ENCODE measurements around the gene SPRTN. TPM values are rescaled to one million over a fixed set of nuclear protein-coding genes. Genes with fewer than 3 reads are reported as not detected.

The SPRTN gene
- total RNA-seq, 4 donors from 2014 or later: 12.1 to 33.4 (median 16.7) TPM

DNA sequence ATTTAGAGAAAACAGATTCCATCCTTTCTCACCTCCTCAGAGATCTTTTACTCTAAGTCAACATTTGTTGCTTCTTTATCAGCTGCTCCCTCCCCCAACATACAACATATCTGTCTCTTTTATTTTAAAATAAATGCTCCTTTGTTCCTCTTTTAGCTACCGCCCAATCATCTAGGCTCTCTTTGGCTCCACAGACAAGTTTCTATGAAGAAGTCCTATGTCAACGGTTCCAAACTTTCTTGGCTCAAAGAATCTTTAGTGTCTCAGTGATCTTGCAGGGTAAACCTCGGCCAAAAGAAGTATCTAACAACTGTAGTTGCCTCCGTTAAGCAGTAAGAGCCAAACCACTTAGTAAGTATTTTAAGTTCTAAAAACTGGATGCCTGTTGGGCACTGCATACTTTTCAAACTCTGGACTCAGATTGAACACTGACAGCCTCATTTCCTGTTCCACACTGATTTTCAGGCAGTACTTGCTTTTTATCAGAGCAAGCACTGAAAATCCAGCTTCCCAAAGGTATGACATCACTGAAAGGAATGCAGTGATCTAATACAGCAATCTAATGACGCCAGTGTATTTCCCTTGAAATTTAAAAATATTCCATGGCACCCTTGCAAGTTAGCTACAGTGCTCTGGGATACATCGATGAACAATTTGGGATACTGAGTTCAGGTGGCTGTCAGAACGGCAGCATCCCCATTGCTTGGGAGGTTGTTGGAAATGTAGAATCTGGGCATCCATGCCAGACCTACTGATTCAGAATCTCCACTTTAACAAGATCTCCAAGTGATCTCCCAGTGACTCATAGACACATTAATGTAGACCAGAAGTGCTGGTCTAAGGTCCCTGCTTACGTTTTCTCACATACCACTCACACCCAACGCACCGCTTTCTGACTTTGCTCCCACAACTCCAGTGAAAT lies 57.2 kb downstream of the SPRTN start:
- no peaks in the 10 kb centered on the region for H3K9me3 ChIP-seq
- DNase-seq (ENCODE audit: low spot score in 2 of 2): no peak
- H3K4me1 ChIP-seq: peaks cover 0 to 68% (median 25%) of the 10 kb centered on the region in 4 donors
- WGBS, 2 donors: 17 to 18% methylated on average over 10 of the region's 10 CpGs
- H3K36me3 ChIP-seq: no peaks in the 10 kb centered on the region
- peak overlapping the region in 2 of 4 donors; percentile 57 to 75 for H3K27ac ChIP-seq
- H3K27me3 ChIP-seq: no peaks in the 10 kb centered on the region
- no peak for TF ChIP-seq POLR2A (IDR thresholded peaks at IDR 0.05)
- TF ChIP-seq EP300 (IDR thresholded peaks at IDR 0.05): peak in 1 of 2 donors; percentile 63
- H3K4me3 ChIP-seq: no peak overlapping the region

DNA sequence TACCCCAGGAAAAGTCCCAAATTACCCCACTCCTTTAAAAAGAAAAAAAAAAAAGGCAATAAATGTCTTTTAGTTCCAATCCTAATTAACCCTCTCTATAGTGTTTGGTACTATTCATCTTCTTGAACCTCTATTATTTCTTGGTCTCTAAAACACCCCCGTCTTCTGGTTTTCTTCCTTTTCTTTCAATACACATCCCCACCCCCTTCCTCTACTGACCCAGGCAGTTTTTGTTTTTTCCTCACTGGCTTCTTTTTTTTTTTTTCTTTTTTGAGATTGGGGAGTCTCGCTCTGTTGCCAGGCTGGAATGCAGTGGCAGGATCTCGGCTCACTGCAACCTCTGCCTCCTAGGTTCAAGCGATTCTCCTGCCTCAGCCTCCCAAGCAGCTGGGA lies 57.9 kb downstream of the SPRTN start:
- peak overlapping the region in 2 of 4 donors; percentile 57 to 75 for H3K27ac ChIP-seq
- no peak for TF ChIP-seq POLR2A (IDR thresholded peaks at IDR 0.05)
- no peak for TF ChIP-seq EP300 (IDR thresholded peaks at IDR 0.05)
- TF ChIP-seq, protein P1, sequence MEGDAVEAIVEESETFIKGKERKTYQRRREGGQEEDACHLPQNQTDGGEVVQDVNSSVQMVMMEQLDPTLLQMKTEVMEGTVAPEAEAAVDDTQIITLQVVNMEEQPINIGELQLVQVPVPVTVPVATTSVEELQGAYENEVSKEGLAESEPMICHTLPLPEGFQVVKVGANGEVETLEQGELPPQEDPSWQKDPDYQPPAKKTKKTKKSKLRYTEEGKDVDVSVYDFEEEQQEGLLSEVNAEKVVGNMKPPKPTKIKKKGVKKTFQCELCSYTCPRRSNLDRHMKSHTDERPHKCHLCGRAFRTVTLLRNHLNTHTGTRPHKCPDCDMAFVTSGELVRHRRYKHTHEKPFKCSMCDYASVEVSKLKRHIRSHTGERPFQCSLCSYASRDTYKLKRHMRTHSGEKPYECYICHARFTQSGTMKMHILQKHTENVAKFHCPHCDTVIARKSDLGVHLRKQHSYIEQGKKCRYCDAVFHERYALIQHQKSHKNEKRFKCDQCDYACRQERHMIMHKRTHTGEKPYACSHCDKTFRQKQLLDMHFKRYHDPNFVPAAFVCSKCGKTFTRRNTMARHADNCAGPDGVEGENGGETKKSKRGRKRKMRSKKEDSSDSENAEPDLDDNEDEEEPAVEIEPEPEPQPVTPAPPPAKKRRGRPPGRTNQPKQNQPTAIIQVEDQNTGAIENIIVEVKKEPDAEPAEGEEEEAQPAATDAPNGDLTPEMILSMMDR (IDR thresholded peaks at IDR 0.05): no peak
- no peak overlapping the region for H3K4me3 ChIP-seq
- no peaks in the 10 kb centered on the region for H3K36me3 ChIP-seq
- WGBS, 2 donors: 54 to 71% methylated on average over 4 of the region's 4 CpGs
- no peaks in the 10 kb centered on the region for H3K27me3 ChIP-seq
- no peak for DNase-seq (ENCODE audit: low spot score in 2 of 2)
- H3K9me3 ChIP-seq: no peaks in the 10 kb centered on the region
- H3K4me1 ChIP-seq: peaks cover 0 to 75% (median 25%) of the 10 kb centered on the region in 4 donors

DNA sequence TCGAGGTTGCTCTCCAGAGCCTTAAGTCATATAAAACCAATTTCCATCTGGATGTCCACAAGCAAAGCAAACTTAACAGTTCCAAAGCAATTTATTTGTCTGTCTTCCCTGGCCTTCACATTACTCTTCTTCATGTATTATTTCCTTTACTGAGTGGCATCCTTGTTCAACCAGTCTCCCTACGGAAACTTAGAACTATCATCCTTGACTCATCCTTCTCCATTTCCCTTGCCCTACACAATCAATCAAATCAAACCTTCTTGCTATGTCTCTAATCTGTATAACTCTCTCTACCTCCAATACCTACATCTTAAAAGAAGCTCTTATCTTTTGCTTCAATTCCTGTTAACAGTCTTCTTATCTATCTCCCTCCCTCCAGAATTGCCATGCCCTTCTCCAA lies 58.5 kb downstream of the SPRTN start:
- peaks cover 0 to 82% (median 25%) of the 10 kb centered on the region in 4 donors for H3K4me1 ChIP-seq
- TF ChIP-seq, protein P1 (IDR thresholded peaks at IDR 0.05): no peak
- no peak for TF ChIP-seq POLR2A (IDR thresholded peaks at IDR 0.05)
- no peak for TF ChIP-seq EP300 (IDR thresholded peaks at IDR 0.05)
- H3K4me3 ChIP-seq: no peak overlapping the region
- no peaks in the 10 kb centered on the region for H3K27me3 ChIP-seq
- H3K9me3 ChIP-seq: no peaks in the 10 kb centered on the region
- whole genome bisulfite sequencing, 2 donors: 82 to 84% methylated on average over 2 of the region's 2 CpGs
- H3K36me3 ChIP-seq: no peaks in the 10 kb centered on the region
- H3K27ac ChIP-seq: peak overlapping the region in 1 of 4 donors; percentile 75
- DNase-seq (ENCODE audit: low spot score in 2 of 2): no peak

DNA sequence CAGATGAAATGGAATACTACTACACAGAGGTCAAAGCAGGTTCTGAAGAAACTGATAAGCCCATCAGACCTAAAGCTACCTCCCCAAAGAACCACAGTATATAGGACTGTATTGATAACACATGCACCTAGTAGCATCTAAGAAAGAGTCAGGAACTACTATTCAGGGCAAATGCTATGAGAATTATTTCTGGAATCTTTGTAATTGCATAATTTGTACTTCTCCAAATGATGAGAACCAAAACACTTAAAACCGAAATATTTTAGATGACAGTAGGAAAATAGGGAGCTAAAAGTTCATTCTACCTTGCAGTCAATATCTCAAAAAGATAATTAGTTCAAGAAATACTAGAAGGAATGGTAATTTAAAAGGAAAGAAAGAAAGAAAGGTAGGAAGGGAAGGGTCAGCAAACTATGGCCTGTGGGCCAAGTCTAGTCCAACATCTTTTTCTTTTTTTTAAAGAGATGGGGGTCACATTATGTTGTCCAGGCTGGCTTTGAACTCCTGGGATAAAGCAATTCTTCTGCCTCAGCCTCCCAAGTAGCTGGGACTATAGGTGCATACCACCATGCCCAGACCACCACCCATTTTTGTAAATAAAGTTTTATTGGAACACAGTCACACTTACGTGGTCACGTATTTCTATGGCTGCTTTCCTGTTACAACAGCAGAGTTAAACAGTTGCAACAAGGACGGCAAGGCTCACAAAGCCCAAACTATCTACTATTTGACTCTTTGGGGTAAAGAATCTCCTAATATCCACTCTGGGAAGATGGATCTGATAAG lies 60.0 kb downstream of the SPRTN start:
- no peak overlapping the region for H3K27ac ChIP-seq
- no peaks in the 10 kb centered on the region for H3K9me3 ChIP-seq
- WGBS, 2 donors: 62 to 76% methylated on average over 4 of the region's 4 CpGs
- no peak overlapping the region for H3K4me3 ChIP-seq
- peaks cover 0 to 78% (median 25%) of the 10 kb centered on the region in 4 donors for H3K4me1 ChIP-seq
- no peak for TF ChIP-seq POLR2A (IDR thresholded peaks at IDR 0.05)
- no peak for TF ChIP-seq EP300 (IDR thresholded peaks at IDR 0.05)
- TF ChIP-seq, protein P1 (IDR thresholded peaks at IDR 0.05): no peak
- H3K36me3 ChIP-seq: no peaks in the 10 kb centered on the region
- no peaks in the 10 kb centered on the region for H3K27me3 ChIP-seq
- no peak for DNase-seq (ENCODE audit: low spot score in 2 of 2)

DNA sequence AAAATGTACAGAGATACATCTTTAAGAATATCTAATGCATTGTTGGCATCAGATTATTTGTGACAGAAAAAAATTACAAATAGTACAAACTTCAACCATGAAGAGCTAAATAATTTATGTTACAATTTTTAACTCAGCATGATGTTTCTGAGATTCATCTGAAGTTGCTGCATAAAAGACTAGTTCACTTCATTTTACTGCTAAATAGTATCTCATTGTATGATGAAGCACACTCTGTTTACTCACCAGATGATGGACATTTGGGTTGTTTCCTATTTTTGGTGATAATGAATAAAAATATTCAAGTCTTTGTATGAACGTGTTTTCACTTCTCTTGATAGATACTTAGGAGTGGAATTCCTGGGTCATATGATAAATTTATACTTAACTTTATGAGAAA lies 63.4 kb downstream of the SPRTN start:
- 0 to 44% methylated on average over 1 of the region's 1 CpG for WGBS, 2 donors
- peaks cover 0 to 63% (median 12%) of the 10 kb centered on the region in 4 donors for H3K4me1 ChIP-seq

More for the DNA sequence above, 63.4 kb downstream of the SPRTN start:
- Histone ChIP-seq H3K27ac (no peak overlapping the region), H3K36me3 (no peaks in the 10 kb centered on the region), H3K4me3 (no peak overlapping the region), H3K27me3 (no peaks in the 10 kb centered on the region), H3K9me3 (no peaks in the 10 kb centered on the region)
- no peak for DNase-seq (ENCODE audit: low spot score in 2 of 2)
- TF ChIP-seq POLR2A (IDR thresholded peaks at IDR 0.05) (no peak), EP300 (IDR thresholded peaks at IDR 0.05) (no peak)
- TF ChIP-seq, protein P1 (IDR thresholded peaks at IDR 0.05): no peak

All from tibial nerve (tissue), 4 donors.